Activated T-cell treated with anti-CD3 and anti-CD28 coated beads, Interleukin-2, amount 50 U/mL, for 72 hours (primary cell): ENCODE measurements around the gene ACSF3. TPM values are rescaled to one million over a fixed set of nuclear protein-coding genes. Genes with fewer than 3 reads are reported as not detected.

ENCODE experiments used
- ATAC-seq, 2 donors: fragments of 150-1000 bp; cut with Tn5 transposase; replicated peaks in 1 of 2; 2 replicates each; pipeline ENCODE4 v1.10.0; 2021; ENCODE audit warnings: moderate library complexity in 2 of 2, mild to moderate bottlenecking in 1 of 2
- DNase-seq, 2 donors: peaks; one replicate each; pipeline ENCODE4 v3.0.0; 2021 to 2022; ENCODE audit warnings: mixed read lengths in 1 of 2
- H3K27ac Mint-ChIP-seq: one replicate; pipeline ENCODE4 v1.8.0; 2022; ENCODE audit warnings: mild to moderate bottlenecking, moderate library complexity, mixed read lengths
- H3K27me3 Mint-ChIP-seq: one replicate; pipeline ENCODE4 v1.8.0; 2022; ENCODE audit warnings: low read depth, mixed read lengths
- H3K36me3 Mint-ChIP-seq, 2 donors: one replicate each; pipeline ENCODE4 v1.8.0; 2022; ENCODE audit warnings: mixed read lengths in 2 of 2, mild to moderate bottlenecking in 1 of 2; ENCODE audit not compliant: insufficient read depth in 2 of 2
- H3K4me1 Mint-ChIP-seq: one replicate; pipeline ENCODE4 v1.8.0; 2022; ENCODE audit warnings: low read depth, mixed read lengths
- H3K4me3 Mint-ChIP-seq, 2 donors: one replicate each; pipeline ENCODE4 v1.8.0; 2022; ENCODE audit warnings: mild to moderate bottlenecking in 2 of 2, mixed read lengths in 2 of 2, moderate library complexity in 2 of 2
- H3K9me3 Mint-ChIP-seq, 2 donors: one replicate each; pipeline ENCODE4 v1.8.0; 2022; ENCODE audit warnings: mixed read lengths in 2 of 2
- total RNA-seq, 2 donors: library from RNA; stranded (reverse); gene quantifications; one replicate each; pipeline ENCODE4 v1.2.3, GENCODE V29; 2022

Gene ACSF3
- total RNA-seq, result 10 to 100 TPM; 50.6 to 66.7 TPM

DNA sequence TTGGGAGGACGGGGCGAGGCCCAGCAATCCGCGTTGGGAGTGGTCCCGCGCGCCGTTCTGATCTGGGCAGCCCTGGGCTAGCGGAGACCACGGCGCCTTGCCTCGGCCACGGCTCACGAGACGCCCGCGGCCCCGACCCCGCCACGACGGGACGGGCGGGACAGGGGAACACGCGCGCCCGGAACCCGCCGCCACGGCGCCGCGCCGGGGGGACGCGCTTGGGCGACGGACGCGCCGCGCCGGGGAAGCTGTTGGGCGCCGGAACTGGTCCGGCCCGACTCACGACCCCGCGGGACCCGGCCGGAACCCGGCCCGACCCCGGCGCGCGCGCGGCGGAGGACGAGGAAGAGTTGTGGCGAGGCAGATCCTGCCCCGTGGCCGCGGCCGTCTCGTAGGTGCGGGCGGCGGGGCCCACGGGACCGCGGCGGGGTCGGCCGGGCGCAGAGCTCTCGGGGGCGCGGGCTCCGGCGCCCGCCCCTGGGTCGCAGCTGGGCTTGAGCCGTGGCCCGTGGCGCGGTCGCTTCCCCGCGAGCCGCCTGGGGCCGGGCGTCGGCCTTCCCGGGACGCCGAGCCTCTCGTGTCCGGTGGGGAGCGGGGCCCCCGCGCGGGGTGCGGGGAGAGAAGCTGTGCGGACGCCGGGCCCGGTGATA lies at the start of gene ACSF3:
Gene ACSF3, plus strand, starts transcription at position 251 of the 650 bp plus-strand sequence. CDS start 6,830 bp downstream, outside the sequence.
- H3K36me3 Mint-ChIP-seq, result peaks cover 2 to 3% of the 10 kb centered on the region in 2 donors
- H3K27ac Mint-ChIP-seq, result peak within 1 kb of the TSS; percentile 83
- peak; percentile 72 to 88 for DNase-seq
- H3K9me3 Mint-ChIP-seq, result no peaks in the 10 kb centered on the region
- H3K4me1 Mint-ChIP-seq, result peaks cover 47% of the 10 kb centered on the region
- H3K27me3 Mint-ChIP-seq, result no peaks in the 10 kb centered on the region
- H3K4me3 Mint-ChIP-seq, result peak within 1 kb of the TSS; percentile 89 to 100
- peak; percentile 28 to 55 for ATAC-seq

DNA sequence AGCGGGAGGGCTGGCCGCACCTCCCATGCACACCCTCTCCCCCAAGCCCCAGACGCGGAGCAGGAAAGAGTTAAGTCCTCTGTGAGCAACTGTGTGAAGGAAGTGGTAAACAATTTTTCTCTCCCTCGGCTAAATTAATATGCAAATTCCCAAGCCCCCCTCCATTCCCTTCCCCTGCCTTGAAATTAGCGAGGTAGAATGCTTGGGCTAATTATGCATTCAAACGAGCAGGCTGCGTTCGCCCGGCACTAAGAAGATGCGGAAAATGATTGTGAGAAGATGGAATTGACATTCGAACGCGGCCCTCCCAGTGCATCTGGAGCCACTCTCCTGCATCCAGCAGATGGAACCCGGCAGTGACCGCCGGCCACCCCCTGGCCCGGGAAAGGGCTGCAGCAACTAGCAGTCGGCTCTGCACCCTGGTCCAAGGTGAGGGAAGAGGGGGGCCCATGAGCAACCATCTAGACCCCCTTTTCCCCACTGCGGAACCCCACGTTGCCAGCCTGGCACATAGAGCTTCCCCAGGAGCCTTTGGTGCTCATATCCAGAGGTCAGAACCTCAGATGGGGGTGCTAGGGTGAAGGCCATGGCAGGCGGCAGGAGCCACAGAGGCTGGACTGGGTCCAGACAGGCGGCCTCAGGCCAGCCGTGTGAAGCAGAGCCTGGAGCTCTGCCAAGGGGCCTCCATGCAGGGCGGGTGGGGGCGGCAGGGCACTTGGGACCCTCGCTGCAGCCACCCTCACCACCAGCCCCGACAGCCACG lies 49.1 kb upstream of the ACSF3 start:
- H3K27ac Mint-ChIP-seq, result no peak overlapping the region
- peaks cover 0 to 2% of the 10 kb centered on the region in 2 donors for H3K36me3 Mint-ChIP-seq
- ATAC-seq, result no peak
- no peaks in the 10 kb centered on the region for H3K4me1 Mint-ChIP-seq
- no peak for DNase-seq
- no peaks in the 10 kb centered on the region for H3K27me3 Mint-ChIP-seq
- H3K9me3 Mint-ChIP-seq, result peaks cover 2 to 3% of the 10 kb centered on the region in 2 donors
- no peak overlapping the region for H3K4me3 Mint-ChIP-seq

DNA sequence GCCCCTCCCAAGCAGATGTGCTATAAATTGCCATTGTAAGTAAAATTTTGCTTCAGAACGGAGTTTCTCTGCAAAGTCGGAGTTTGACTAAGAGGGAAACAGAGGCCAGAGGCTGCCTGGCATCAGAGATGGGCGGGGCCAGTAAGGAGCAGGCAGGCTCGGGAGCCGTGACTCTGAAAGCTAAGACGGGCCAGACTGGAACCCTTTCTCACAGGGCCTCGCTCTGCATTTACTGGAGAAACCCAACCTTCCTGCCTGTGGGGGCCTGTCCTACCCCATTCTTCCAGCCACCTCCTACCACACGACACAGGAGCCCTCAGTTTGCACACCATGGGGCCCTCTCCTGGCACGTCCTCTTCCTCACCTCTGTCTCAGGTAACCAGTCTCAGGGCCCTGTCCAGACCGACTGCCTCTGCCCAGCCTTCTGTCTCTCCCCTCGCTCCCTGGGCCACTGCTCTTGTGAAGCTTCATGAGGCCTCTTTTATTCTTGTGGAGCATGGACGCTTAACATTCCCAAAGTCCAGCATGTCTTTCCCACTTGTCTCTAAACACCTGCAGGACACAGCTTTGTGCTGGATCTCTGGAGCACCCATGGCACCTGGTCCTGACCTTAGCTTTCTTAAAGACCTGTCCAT lies 48.4 kb upstream of the ACSF3 start:
- Mint-ChIP-seq H3K36me3 (peaks cover 0 to 2% of the 10 kb centered on the region in 2 donors), H3K4me1 (no peaks in the 10 kb centered on the region), H3K9me3 (peaks cover 2 to 3% of the 10 kb centered on the region in 2 donors), H3K27me3 (no peaks in the 10 kb centered on the region), H3K4me3 (no peak overlapping the region), H3K27ac (no peak overlapping the region)
- ATAC-seq, result no peak
- no peak for DNase-seq

DNA sequence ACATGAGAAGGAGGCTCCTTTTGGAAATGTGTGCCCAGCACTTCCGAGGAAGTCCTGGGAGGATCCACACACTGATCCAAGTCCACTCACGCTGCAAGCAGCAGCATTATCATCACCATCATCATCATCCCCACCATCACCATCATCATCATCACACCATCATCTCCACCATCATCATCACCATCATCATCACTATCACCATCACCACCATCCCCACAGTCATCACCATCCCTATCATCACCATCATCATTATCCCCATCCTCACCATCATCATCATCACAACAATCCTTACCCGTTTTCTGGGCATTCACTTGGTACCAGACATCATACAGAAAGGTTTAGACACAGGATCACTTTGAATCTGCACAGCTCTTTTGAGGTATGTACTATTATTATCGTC lies 47.8 kb upstream of the ACSF3 start:
- no peak for DNase-seq
- H3K27me3 Mint-ChIP-seq, result no peaks in the 10 kb centered on the region
- no peaks in the 10 kb centered on the region for H3K4me1 Mint-ChIP-seq
- H3K9me3 Mint-ChIP-seq, result peaks cover 2 to 3% of the 10 kb centered on the region in 2 donors
- H3K36me3 Mint-ChIP-seq, result peaks cover 0 to 2% of the 10 kb centered on the region in 2 donors
- ATAC-seq, result peak in 1 of 2 donors; percentile 9
- H3K27ac Mint-ChIP-seq, result no peak overlapping the region
- no peak overlapping the region for H3K4me3 Mint-ChIP-seq

DNA sequence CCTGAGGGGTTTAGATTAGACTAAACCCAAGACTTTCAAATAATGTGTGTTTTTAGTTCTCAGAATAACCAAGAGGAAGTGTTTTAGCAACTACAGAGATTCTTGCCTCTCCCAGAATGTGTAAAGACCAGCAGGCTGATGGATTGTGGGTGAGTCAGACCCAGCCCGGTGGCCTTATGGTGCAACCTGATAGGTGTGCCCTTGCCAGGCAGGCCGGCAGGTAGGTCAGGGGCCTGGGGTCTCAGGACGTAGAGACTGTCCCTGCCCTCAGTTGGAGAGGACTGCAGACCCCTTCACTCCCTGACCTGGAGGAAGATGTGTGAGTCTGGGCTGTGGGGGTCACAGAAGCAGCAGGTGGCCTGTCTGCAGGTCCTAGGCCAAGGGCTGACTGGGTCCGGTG lies 47.2 kb upstream of the ACSF3 start:
- H3K27me3 Mint-ChIP-seq, result no peaks in the 10 kb centered on the region
- H3K27ac Mint-ChIP-seq, result no peak overlapping the region
- peaks cover 0 to 2% of the 10 kb centered on the region in 2 donors for H3K36me3 Mint-ChIP-seq
- H3K4me1 Mint-ChIP-seq, result no peaks in the 10 kb centered on the region
- ATAC-seq (peak in 1 of 2 donors; percentile 41), DNase-seq (no peak)
- H3K9me3 Mint-ChIP-seq, result peaks cover 2 to 3% of the 10 kb centered on the region in 2 donors
- no peak overlapping the region for H3K4me3 Mint-ChIP-seq

DNA sequence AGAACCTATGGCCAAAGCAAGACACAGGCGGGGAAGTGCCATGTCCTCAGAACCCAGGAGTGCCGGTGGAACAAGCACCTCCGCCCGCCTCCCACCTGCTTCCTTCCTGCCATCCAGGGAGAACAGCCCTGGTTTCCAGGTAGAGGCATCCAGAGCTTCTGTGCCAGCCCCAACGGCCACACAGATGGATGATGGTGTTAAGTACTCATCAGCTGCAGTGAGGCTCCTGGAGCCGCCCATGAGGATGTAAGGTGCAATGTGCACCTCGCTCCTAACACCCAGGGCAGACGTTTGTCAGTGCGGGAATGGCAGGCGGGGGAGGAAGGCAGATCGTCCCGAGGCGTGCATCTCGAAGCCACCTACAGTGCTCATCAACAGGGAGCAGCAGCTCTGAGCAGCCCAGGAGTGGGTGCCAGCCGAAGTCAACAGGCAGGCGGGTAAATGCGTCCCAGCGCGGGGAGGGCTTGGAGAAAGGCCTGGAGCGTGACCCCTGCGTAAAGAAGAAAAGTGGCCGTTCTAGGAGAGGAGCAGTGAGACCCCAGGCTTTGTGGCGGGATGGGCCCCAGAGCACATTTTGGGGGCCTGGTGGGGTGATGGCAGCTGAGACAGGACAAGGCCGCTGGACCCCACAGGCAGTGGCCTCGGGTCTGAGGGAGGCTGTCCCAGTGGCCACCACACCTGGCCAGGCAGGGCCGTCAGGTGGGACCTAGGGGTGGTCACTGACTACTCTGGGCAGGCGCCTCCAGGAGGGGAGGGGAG lies 46.1 kb upstream of the ACSF3 start:
- Mint-ChIP-seq H3K4me3 (no peak overlapping the region), H3K27me3 (no peaks in the 10 kb centered on the region), H3K36me3 (peaks cover 0 to 2% of the 10 kb centered on the region in 2 donors), H3K4me1 (peaks cover under 1% of the 10 kb centered on the region), H3K9me3 (peaks cover 2 to 3% of the 10 kb centered on the region in 2 donors), H3K27ac (no peak overlapping the region)
- no peak for DNase-seq
- no peak for ATAC-seq

DNA sequence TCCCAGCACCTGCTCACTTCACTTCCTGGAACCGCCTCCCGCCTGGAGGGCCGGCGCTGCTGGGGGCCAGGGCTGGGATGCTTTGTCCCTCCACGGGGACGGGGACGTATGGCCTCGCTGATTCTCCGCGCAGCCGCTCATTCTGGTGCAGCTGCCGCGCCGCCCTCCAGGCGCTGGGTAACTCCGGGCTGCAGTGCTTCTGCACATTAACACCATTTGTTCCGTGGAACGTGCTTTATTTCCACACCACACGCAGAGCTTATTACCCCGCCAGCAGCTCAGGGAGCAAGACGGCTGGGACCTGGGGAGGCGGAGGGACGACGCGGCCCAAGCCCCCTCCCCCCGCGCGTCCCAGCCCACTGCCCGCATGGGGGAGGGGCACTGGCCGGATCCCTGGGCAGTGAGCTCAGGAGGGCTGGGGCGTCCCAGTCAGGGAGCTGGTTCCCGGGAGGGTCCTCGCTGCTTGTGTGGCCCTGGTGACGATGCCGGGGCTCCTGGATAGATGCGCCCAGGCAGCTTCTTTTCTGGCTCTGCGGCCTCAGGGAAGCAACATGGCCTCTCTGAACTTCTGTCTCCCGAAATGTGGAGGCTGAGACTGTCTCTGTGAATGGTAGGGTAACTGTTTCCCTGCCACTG lies 45.4 kb upstream of the ACSF3 start:
- Mint-ChIP-seq H3K4me3 (no peak overlapping the region), H3K36me3 (peaks cover 0 to 2% of the 10 kb centered on the region in 2 donors), H3K4me1 (peaks cover 8% of the 10 kb centered on the region), H3K9me3 (peaks cover 2 to 3% of the 10 kb centered on the region in 2 donors), H3K27ac (no peak overlapping the region), H3K27me3 (no peaks in the 10 kb centered on the region)
- ATAC-seq (no peak), DNase-seq (no peak)

DNA sequence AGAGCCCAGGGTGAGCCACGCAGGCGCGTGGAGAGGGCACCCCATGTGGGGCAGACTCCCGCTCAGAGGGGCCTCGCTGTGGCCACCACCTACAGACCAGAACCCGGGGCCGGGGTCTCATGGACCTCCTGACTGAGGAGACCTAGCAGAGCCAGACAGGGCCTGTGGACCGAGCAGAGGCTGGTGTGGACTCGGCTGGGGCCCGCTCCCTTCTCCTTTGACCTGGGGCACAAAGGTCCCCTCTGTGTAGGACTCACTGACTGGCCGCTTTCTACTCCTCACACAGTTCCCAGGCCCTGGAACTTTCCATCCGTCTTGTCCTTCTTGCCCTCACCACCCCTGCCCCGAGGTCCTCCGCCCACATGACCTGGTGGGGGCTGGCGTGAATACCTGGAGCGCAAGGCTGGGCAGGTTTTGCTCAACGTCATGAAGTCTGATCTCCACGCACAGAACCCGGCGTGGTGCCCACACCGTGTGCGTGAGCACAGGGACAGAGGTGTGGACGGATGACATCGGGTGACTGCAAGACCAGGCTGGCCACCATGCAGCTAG lies 44.7 kb upstream of the ACSF3 start:
- no peak for DNase-seq
- Mint-ChIP-seq H3K4me3 (no peak overlapping the region), H3K9me3 (peaks cover 2 to 3% of the 10 kb centered on the region in 2 donors), H3K27me3 (no peaks in the 10 kb centered on the region), H3K27ac (no peak overlapping the region), H3K36me3 (peaks cover 0 to 2% of the 10 kb centered on the region in 2 donors), H3K4me1 (peaks cover 10% of the 10 kb centered on the region)
- no peak for ATAC-seq

DNA sequence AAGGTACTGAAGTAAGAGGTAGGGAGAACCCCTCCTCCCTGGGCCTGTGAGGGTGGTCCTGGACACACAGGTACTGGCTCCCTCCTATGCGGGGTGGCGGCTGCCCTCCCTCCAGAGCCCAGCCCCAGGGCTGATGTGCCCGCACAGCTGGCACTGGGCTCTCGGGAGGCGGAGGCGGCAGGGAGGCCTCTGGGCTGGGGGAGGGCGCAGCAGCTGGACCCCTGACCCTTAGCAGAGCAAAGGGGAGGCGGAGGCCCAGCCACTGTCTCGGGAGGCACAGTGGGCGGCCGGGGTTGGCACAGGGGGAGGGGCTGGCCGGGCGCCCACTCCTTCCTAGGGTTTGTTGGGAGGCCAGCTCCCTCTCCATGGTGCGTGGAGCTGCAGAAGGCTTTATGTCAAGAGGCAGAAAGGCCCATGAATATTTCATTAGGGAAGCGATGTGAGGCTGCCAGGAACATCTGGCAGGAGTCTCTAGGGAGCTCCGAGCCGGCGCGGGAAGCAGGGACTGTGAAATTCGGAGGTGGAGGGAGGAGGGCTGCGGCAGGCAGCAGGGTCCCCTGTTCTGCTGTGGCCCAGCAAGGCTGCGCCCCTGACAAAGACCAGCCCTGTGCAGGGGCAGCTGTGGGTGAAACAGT lies 44.1 kb upstream of the ACSF3 start:
- peaks cover 10% of the 10 kb centered on the region for H3K4me1 Mint-ChIP-seq
- DNase-seq (no peak), ATAC-seq (no peak)
- no peak overlapping the region for H3K4me3 Mint-ChIP-seq
- peaks cover 2 to 3% of the 10 kb centered on the region in 2 donors for H3K9me3 Mint-ChIP-seq
- no peaks in the 10 kb centered on the region for H3K27me3 Mint-ChIP-seq
- H3K27ac Mint-ChIP-seq, result no peak overlapping the region
- H3K36me3 Mint-ChIP-seq, result peaks cover 0 to 2% of the 10 kb centered on the region in 2 donors

DNA sequence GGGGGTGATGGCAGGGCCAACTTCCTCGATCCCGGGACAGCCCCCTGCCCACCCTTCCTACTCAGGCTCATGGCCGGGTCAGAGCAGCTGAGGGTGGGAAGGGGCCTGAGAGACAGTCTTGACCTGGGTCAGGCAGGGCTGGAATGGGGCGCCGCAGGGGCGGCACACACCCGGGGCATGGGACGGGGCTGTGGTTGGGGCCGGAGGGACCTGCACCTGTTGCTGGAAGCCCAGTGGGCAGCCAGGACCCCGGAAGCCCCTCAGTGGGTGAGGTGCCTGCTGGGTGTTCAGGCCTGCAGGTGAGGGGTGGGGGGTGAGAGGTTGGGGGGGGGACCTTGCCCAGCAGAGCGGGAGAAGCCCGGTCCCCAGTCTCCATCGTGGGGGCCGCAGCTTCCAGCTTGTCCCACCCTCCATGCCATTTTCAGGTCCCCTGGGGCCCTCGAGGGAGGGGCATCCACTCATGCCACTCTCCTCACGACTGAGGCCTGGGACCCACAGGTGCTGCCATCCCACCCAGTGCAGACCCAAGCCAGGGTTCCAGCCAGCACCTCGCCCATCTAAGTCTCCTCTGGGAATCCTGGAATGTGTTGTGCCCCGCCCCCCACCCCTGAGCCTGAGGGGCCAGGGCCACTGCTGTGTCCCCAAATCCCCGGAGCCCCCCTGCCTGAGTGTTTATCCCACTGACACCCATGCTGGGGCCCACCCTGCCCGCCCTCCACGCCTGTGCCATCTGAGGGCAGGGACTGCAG lies 43.4 kb upstream of the ACSF3 start:
- peaks cover 2 to 3% of the 10 kb centered on the region in 2 donors for H3K9me3 Mint-ChIP-seq
- no peak overlapping the region for H3K4me3 Mint-ChIP-seq
- no peaks in the 10 kb centered on the region for H3K27me3 Mint-ChIP-seq
- H3K4me1 Mint-ChIP-seq, result peaks cover 10% of the 10 kb centered on the region
- ATAC-seq (no peak), DNase-seq (no peak)
- peaks cover 0 to 2% of the 10 kb centered on the region in 2 donors for H3K36me3 Mint-ChIP-seq
- H3K27ac Mint-ChIP-seq, result no peak overlapping the region

DNA sequence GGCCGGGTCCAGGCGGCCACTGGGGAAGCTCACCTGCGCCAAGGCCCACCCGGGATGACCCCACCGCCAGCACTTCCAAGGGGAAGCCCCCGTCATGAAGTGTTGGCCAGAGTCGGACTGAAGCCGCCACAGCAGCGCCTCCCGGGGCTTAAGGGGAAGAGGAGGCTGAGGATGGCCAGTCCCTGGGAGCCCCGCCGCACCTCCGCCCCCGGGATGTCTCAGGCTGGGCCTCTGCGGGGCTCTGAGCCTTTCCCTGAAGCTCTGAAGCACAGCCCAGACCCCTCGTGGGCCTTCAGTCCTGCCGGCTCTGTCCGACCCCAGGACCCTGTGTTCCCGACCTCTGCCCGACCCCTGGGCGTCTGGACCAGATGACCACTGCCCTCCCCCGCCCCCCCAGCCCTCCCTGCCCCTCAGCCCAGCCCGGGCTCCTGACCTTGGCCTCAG lies 42.8 kb upstream of the ACSF3 start:
- Mint-ChIP-seq H3K4me1 (peaks cover 10% of the 10 kb centered on the region), H3K36me3 (peaks cover 0 to 1% of the 10 kb centered on the region in 2 donors), H3K9me3 (peaks cover 2% of the 10 kb centered on the region in 2 donors), H3K27ac (no peak overlapping the region), H3K4me3 (no peak overlapping the region), H3K27me3 (no peaks in the 10 kb centered on the region)
- DNase-seq, result no peak
- no peak for ATAC-seq
